MCF 10A (cell line): ENCODE data around the gene RAC3. TPM values are rescaled to one million over a fixed set of nuclear protein-coding genes. Genes with fewer than 3 reads are reported as not detected.

ENCODE experiments used
- BruUV-seq: library from RNA; stranded (reverse); fragments of 400-500 nt; replicated peaks from 2 replicates; lab custom pipeline; 2021; lab: Mats Ljungman, UMichigan
- CTCF ChIA-PET: fragments of 300-600 bp; sonication (Branson Sonifier 250); formaldehyde crosslinking; extraction: SDS; loops from one replicate; lab custom pipeline; 2021; ENCODE audit warnings: antibody characterized with exemption, inconsistent platforms; lab: Yijun Ruan, JAX
- POLR2A ChIA-PET: fragments of 300-600, 350-650 bp; sonication (Branson Sonifier 250); formaldehyde crosslinking; extraction: SDS; loops from one replicate; lab custom pipeline; 2020; ENCODE audit warnings: antibody characterized with exemption, inconsistent platforms; lab: Yijun Ruan, JAX
- DNase-seq: peaks from one replicate; pipeline ENCODE4 v3.0.0-alpha.2; 2018; ENCODE audit not compliant: unreplicated experiment
- H3K27ac Mint-ChIP-seq: one replicate; pipeline ENCODE4 v1.8.0; 2022; ENCODE audit warnings: mild to moderate bottlenecking, low read depth, mixed read lengths; ENCODE audit not compliant: unreplicated experiment
- H3K27me3 Mint-ChIP-seq: one replicate; pipeline ENCODE4 v1.8.0; 2022; ENCODE audit warnings: mixed read lengths; ENCODE audit not compliant: insufficient read depth, unreplicated experiment
- H3K36me3 Mint-ChIP-seq: one replicate; pipeline ENCODE4 v1.8.0; 2022; ENCODE audit warnings: mild to moderate bottlenecking, moderate library complexity, mixed read lengths; ENCODE audit not compliant: insufficient read depth, unreplicated experiment
- H3K4me1 Mint-ChIP-seq: one replicate; pipeline ENCODE4 v1.8.0; 2022; ENCODE audit warnings: mixed read lengths; ENCODE audit not compliant: insufficient read depth, unreplicated experiment
- H3K4me3 Mint-ChIP-seq: one replicate; pipeline ENCODE4 v1.8.0; 2022; ENCODE audit warnings: mild to moderate bottlenecking, moderate library complexity, mixed read lengths; ENCODE audit not compliant: unreplicated experiment
- H3K9me3 Mint-ChIP-seq: one replicate; pipeline ENCODE4 v1.8.0; 2022; ENCODE audit warnings: mixed read lengths; ENCODE audit not compliant: unreplicated experiment
- CTCF ChIP-seq: fragments of 200-600 bp; IDR thresholded peaks from one replicate; pipeline ENCODE4 v1.8.0; 2022; ENCODE audit warnings: antibody characterized with exemption, mild to moderate bottlenecking; ENCODE audit not compliant: unreplicated experiment
- intact Hi-C: fragments of 100-400 bp; cut with micrococcal nuclease; formaldehyde crosslinking; loops from 2 replicates; pipeline ENCODE4 v1.14.1; 2022
- total RNA-seq: library from RNA; stranded (reverse); gene quantifications from 2 replicates; pipeline ENCODE4 v1.2.3, GENCODE V29; 2022

Gene RAC3
- total RNA-seq, 1 experiment from 2014 or later, result 9.7 TPM

GRCh38 chr17:82010575-82011525, 20.6 kb upstream of the RAC3 start:
- intact Hi-C loops, result no loop called here
- ChIA-PET POLR2A (interaction anchor here (0.7 kb wide), 1 partner anchor 10 kb away, joined by 4 read pairs; no protein-coding TSS in a partner anchor), CTCF (interaction anchor here (0.7 to 2.3 kb wide), 5 partner anchors 9 to 52 kb away, joined by 3 to 12 read pairs (median 5); partner anchors contain the start of gene NOTUM)
- Mint-ChIP-seq H3K4me1 (peaks cover 9% of the 10 kb centered on the region), H3K4me3 (no peak overlapping the region), H3K9me3 (no peaks in the 10 kb centered on the region), H3K27ac (no peak overlapping the region), H3K27me3 (no peaks in the 10 kb centered on the region), H3K36me3 (peaks cover 18% of the 10 kb centered on the region)
- no TSS peak for BruUV-seq
- DNase-seq, result no peak
- TF ChIP-seq CTCF, result no peak

- Mint-ChIP-seq H3K36me3 (peaks cover 18% of the 10 kb centered on the region), H3K9me3 (no peaks in the 10 kb centered on the region), H3K4me1 (peaks cover 4% of the 10 kb centered on the region), H3K4me3 (no peak overlapping the region), H3K27ac (no peak overlapping the region), H3K27me3 (no peaks in the 10 kb centered on the region)
- CTCF ChIA-PET, result interaction anchor here (1.4 to 2.3 kb wide), 2 partner anchors 51 to 52 kb away, joined by 5 to 8 read pairs; partner anchors contain the start of gene NOTUM
- BruUV-seq, result no TSS peak
- TF ChIP-seq CTCF, result no peak
- no peak for DNase-seq
- POLR2A ChIA-PET, result interaction anchor here (0.7 kb wide), 1 partner anchor 9 kb away, joined by 4 read pairs; no protein-coding TSS in a partner anchor
- intact Hi-C loops, result no loop called here
Measured at GRCh38 chr17:82011617-82012187, 19.8 kb upstream of the RAC3 start.

- ChIA-PET CTCF (interaction anchor here (2.3 kb wide), 1 partner anchor 53 kb away, joined by 8 read pairs; no protein-coding TSS in a partner anchor), POLR2A (no interaction called here)
Measured at GRCh38 chr17:82012261-82012639, 19.2 kb upstream of the RAC3 start.

More at GRCh38 chr17:82012261-82012639, 19.2 kb upstream of the RAC3 start:
- no peak for DNase-seq
- TF ChIP-seq CTCF, result no peak
- peaks cover 18% of the 10 kb centered on the region for H3K36me3 Mint-ChIP-seq
- peaks cover 4% of the 10 kb centered on the region for H3K4me1 Mint-ChIP-seq
- no TSS peak for BruUV-seq
- H3K4me3 Mint-ChIP-seq, result no peak overlapping the region
- H3K9me3 Mint-ChIP-seq, result no peaks in the 10 kb centered on the region
- intact Hi-C loops, result no loop called here
- H3K27me3 Mint-ChIP-seq, result no peaks in the 10 kb centered on the region
- no peak overlapping the region for H3K27ac Mint-ChIP-seq
